GM21423 (cell line): ENCODE data around the gene HLA-E.

Experiments
- ATAC-seq: cut with Tn5 transposase; IDR thresholded peaks from one replicate; pipeline ENCODE4 v1.9.1; 2021; ENCODE audit warnings: mild to moderate bottlenecking, moderate library complexity; ENCODE audit not compliant: unreplicated experiment

The HLA-E gene

GRCh38 chr6:30533460-30534294 lies 44.4 kb downstream of the HLA-E start:
- no peak for ATAC-seq

GRCh38 chr6:30537931-30538330 lies 48.6 kb downstream of the HLA-E start:
- ATAC-seq: no peak

- no peak for ATAC-seq
Measured at GRCh38 chr6:30541515-30542403, 52.5 kb downstream of the HLA-E start.

- no peak for ATAC-seq
Measured at GRCh38 chr6:30542404-30542725, 53.1 kb downstream of the HLA-E start.

GRCh38 chr6:30542915-30543314 lies 53.6 kb downstream of the HLA-E start:
- no peak for ATAC-seq
